HFF-Myc (cell line): Measurements from ENCODE around the gene KRTAP10-7.
"Not testable (repeated sequence)": the region's sequence is repeated elsewhere in the genome, so short reads cannot be mapped to it uniquely, and the experiment has no call there.

ENCODE experiments used
- DNase-seq: peaks from one replicate; pipeline ENCODE4 v3.0.0-alpha.2; 2011; ENCODE audit warnings: low read depth; ENCODE audit errors: extremely low read depth
- H3K4me3 ChIP-seq: replicated peaks from 2 replicates; pipeline ENCODE4 v1.5.1; 2011; ENCODE audit warnings: low read depth, mild to moderate bottlenecking, control low read depth, low read length
- CTCF ChIP-seq: IDR thresholded peaks from 2 replicates; pipeline ENCODE4 v1.5.1; 2012; ENCODE audit warnings: mild to moderate bottlenecking, low read depth, low read length, control low read depth; ENCODE audit errors: missing control alignments

Gene KRTAP10-7

GRCh38 chr21:44600118-44600978, at the start of gene KRTAP10-7:
Gene KRTAP10-7, plus strand, starts transcription at chr21:44600597. Its CDS starts 25 bp downstream, at chr21:44600622.
- H3K4me3 ChIP-seq, DNase-seq: not testable (repeated sequence)

- no peak for TF ChIP-seq CTCF
- no peak overlapping the region for H3K4me3 ChIP-seq
- DNase-seq, result no peak
Measured at GRCh38 chr21:44550807-44551206, 49.6 kb upstream of the KRTAP10-7 start.

- DNase-seq, result no peak
- TF ChIP-seq CTCF, result no peak
- H3K4me3 ChIP-seq, result no peak within 1 kb of the TSS
Measured at GRCh38 chr21:44551340-44551961, 48.9 kb upstream of the KRTAP10-7 start, which contains the start of gene KRTAP10-2. Gene KRTAP10-2, minus strand, starts transcription at chr21:44551505. Its CDS starts 47 bp downstream, at chr21:44551458.

- no peak for TF ChIP-seq CTCF
Measured at GRCh38 chr21:44552136-44552535, 48.3 kb upstream of the KRTAP10-7 start.

GRCh38 chr21:44552681-44553080, 47.7 kb upstream of the KRTAP10-7 start:
- DNase-seq, result no peak
- TF ChIP-seq CTCF, result no peak
- H3K4me3 ChIP-seq, result no peak overlapping the region

More at GRCh38 chr21:44552136-44552535, 48.3 kb upstream of the KRTAP10-7 start:
- DNase-seq, result no peak
- no peak overlapping the region for H3K4me3 ChIP-seq

- H3K4me3 ChIP-seq, result no peak overlapping the region
- no peak for DNase-seq
- TF ChIP-seq CTCF, result no peak
Measured at GRCh38 chr21:44555200-44555875, 45.1 kb upstream of the KRTAP10-7 start.

GRCh38 chr21:44556879-44557278, 43.5 kb upstream of the KRTAP10-7 start:
- no peak overlapping the region for H3K4me3 ChIP-seq
- TF ChIP-seq CTCF, result no peak
- DNase-seq, result no peak
